Heart left ventricle (tissue), 16 donors: Measurements from ENCODE around the gene TACR1. TPM values are rescaled to one million over a fixed set of nuclear protein-coding genes. Genes with fewer than 3 reads are reported as not detected.

ENCODE experiments used
- ATAC-seq, 4 donors: fragments of 200-7000 bp; cut with Tn5 transposase; one replicate each; pipeline ENCODE4 v1.9.1; 2020 to 2022; ENCODE audit warnings: moderate library complexity in 4 of 4, mild to moderate bottlenecking in 3 of 4, moderate number of reproducible peaks in 1 of 4
- DNase-seq, 5 donors: peaks; one replicate each; pipeline ENCODE4 v3.0.0-alpha.2; 2020
- H3K27ac ChIP-seq, 12 donors: fragments of 200-600 bp; sonication (generic) in 4 of 12; one replicate each; pipeline versions ENCODE4 v1.5.0 to v1.8.0; 2016 to 2022; ENCODE audit warnings: mild to moderate bottlenecking in 2 of 12
- H3K27me3 ChIP-seq, 9 donors: fragments of 200-600 bp; sonication (generic) in 2 of 9; one replicate each; pipeline versions ENCODE4 v1.5.1 to v1.8.0; 2016 to 2022; ENCODE audit warnings: mild to moderate bottlenecking in 3 of 9
- H3K36me3 ChIP-seq, 9 donors: fragments of 200-600 bp; sonication (generic) in 2 of 9; one replicate each; pipeline versions ENCODE4 v1.5.0 to v1.8.0; 2018 to 2022; ENCODE audit warnings: mild to moderate bottlenecking in 2 of 9
- H3K4me1 ChIP-seq, 12 donors: fragments of 200-600 bp; sonication (generic) in 4 of 12; one replicate each; pipeline versions ENCODE4 v1.5.0 to v1.8.0; 2016 to 2022; ENCODE audit warnings: mild to moderate bottlenecking in 3 of 12
- H3K4me3 ChIP-seq, 12 donors: fragments of 200-600 bp; sonication (generic) in 4 of 12; one replicate each; pipeline versions ENCODE4 v1.5.0 to v1.8.0; 2017 to 2022; ENCODE audit warnings: mild to moderate bottlenecking in 9 of 12, moderate library complexity in 4 of 12
- H3K9me3 ChIP-seq, 12 donors: fragments of 200-600 bp; sonication (generic) in 4 of 12; one replicate each; pipeline versions ENCODE4 v1.5.0 to v1.8.0; 2016 to 2022; ENCODE audit warnings: mild to moderate bottlenecking in 1 of 12
- CTCF ChIP-seq, 12 donors: fragments of 200-600 bp; sonication (generic) in 4 of 12; IDR thresholded peaks; one replicate each; pipeline versions ENCODE4 v1.5.0 to v1.8.0; 2018 to 2022; ENCODE audit warnings: antibody characterized with exemption in 12 of 12, mild to moderate bottlenecking in 5 of 12
- POLR2A ChIP-seq, 2 donors: fragments of 450-650 bp; IDR thresholded peaks; one replicate each; pipeline ENCODE4 v1.6.1; 2017; ENCODE audit warnings: antibody characterized with exemption in 2 of 2, mild to moderate bottlenecking in 2 of 2, moderate library complexity in 2 of 2
- WGBS, 4 donors: extraction: QIAGEN DNeasy Blood & Tissue Kit in 2 of 4; methylation state at CpG; one replicate each; pipeline versions ENCODE4 v1.1.5 to v1.1.7; 2013 to 2018; 5-methylcytosine and 5-hydroxymethylcytosine counted together
- intact Hi-C, 10 donors: fragments of 100-400 bp; cut with DNase I; formaldehyde crosslinking; loops; one replicate each; pipeline versions ENCODE4 v1.11.1 to v1.14.2; 2022
- polyA plus RNA-seq, 2 donors: library from polyadenylated mRNA; stranded (reverse); fragments of 200-250 nt; gene quantifications; one replicate each; pipeline ENCODE4 v1.2.3, GENCODE V29; 2013
- total RNA-seq, 9 donors: library from RNA; depleted of rRNA in 2 of 9; stranded (reverse); fragments of >200 nt in 2 of 9; fragmentation: NEBNext Ultra II Directional in 3 of 9; extraction: Animal tissue kit (Norgen Biotek cat#: 25700) in 3 of 9; gene quantifications; one replicate each; pipeline versions ENCODE4 v1.1.0 to v1.2.4, GENCODE V29; 2016 to 2023
- donor health status: ischemic (EF 13 %, LVEDD 7.1; RV severe dilation, severe dysfunction).
- donor health status: healthy with polysubstance abuse.
- donor health status: DM: no; HTN: yes; CAD: no.
- donor health status: DM: no; HTN: no; CAD: no.
- donor health status: ischemic (EF 25% LVEDD 6.9; RV normal size, moderate dysfunction).
- donor health status: ischemic (EF 25% LVEDD 5.7; RV mildly dilated, moderate dysfunction).
- donor health status: healthy.
- donor health status: DM: yes; HTN: yes; CAD: no.
- donor health status: ischemic (EF 35%, LVEDD 5.7; RV mildly dilated, moderate dysfunction).
- donor health status: nonischemic (EF 11% LVEDD 7.7; RV severe dilation, severe dysfunction).
- donor health status: DM: yes; HTN: yes; CAD: no.
- donor health status: PGD.
- donor health status: ischemic (EF 29% LVEDD 5.4; RV normal size, mild dysfunction).
- donor health status: nonischemic (EF 23%, LVEDD 6.1; RV moderate dilation, normal function).

Gene TACR1
- total and polyA plus RNA-seq, 11 donors: 0.01 to 0.59 (median 0.35) TPM; not detected in 4

DNA sequence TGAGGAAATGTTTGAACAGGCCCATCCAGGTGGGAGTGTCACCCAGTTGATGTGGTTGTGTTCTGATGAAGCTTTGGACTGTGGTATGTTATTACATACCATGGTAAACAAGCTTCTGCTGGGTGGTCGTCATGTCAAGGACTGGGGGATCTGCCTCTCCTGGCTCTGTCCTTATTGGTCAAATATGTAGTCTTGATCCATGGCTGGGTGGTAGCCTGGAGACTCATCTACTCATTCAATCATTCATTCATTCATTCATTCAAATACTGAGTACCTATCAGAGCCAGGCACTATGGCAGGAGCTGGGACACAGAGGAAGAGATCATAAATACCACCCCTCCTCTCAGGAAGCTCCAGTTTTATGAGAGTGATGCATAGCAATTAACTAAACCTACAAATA lies 60.8 kb downstream of the TACR1 start:
- intact Hi-C loops: no loop called here
- no peak for DNase-seq
- H3K9me3 ChIP-seq: no peaks in the 10 kb centered on the region
- no peak for TF ChIP-seq POLR2A (IDR thresholded peaks at IDR 0.05)
- no peak for TF ChIP-seq CTCF (IDR thresholded peaks at IDR 0.05)
- H3K27ac ChIP-seq: no peak overlapping the region
- no peak for ATAC-seq
- H3K36me3 ChIP-seq: no peaks in the 10 kb centered on the region
- peaks cover 0 to 7% (median 0%) of the 10 kb centered on the region in 12 donors for H3K4me1 ChIP-seq
- 97 to 100% (median 100%) methylated on average over 1 of the region's 1 CpG for whole genome bisulfite sequencing, 4 donors
- no peak overlapping the region for H3K4me3 ChIP-seq
- H3K27me3 ChIP-seq: no peaks in the 10 kb centered on the region

- 46 to 61% (median 51%) methylated on average over 8 of the region's 8 CpGs for WGBS, 4 donors
- intact Hi-C loops: no loop called here
- peaks cover 0 to 7% (median 0%) of the 10 kb centered on the region in 12 donors for H3K4me1 ChIP-seq
- H3K9me3 ChIP-seq: no peaks in the 10 kb centered on the region
- TF ChIP-seq POLR2A (IDR thresholded peaks at IDR 0.05) (no peak), CTCF (IDR thresholded peaks at IDR 0.05) (no peak)
- no peak for DNase-seq
- no peak overlapping the region for H3K4me3 ChIP-seq
- ATAC-seq: no peak
- H3K36me3 ChIP-seq: no peaks in the 10 kb centered on the region
- no peaks in the 10 kb centered on the region for H3K27me3 ChIP-seq
- no peak overlapping the region for H3K27ac ChIP-seq
Measured at GRCh38 chr2:75135776-75136400, 63.4 kb downstream of the TACR1 start.

DNA sequence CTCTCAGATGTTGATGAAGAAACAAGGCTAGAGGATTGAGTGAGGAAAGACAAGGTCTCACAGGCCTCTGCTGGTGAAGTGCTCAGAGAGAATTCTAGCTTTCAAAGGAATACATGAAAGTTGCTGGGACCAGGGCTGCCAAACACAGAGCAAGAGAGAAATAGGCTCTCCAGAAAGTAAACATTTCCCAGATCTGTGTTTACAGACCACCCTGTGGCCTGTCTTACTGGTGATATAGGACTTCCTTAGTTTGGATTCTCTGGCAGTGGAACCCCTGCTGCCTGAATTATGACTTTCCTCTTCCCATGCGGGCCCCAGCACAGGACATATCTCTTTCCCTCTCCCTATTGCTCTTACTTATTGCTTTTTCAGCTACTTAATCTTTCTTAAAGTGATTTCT lies 64.5 kb downstream of the TACR1 start:
- TF ChIP-seq CTCF (IDR thresholded peaks at IDR 0.05): no peak
- TF ChIP-seq POLR2A (IDR thresholded peaks at IDR 0.05): no peak
- ATAC-seq (no peak), DNase-seq (no peak)
- Histone ChIP-seq H3K27ac (no peak overlapping the region), H3K36me3 (no peaks in the 10 kb centered on the region), H3K9me3 (no peaks in the 10 kb centered on the region), H3K27me3 (no peaks in the 10 kb centered on the region), H3K4me1 (peaks cover 0 to 7% (median 0%) of the 10 kb centered on the region in 12 donors), H3K4me3 (no peak overlapping the region)
- intact Hi-C loops: no loop called here
- 76 to 92% (median 85%) methylated on average over 1 of the region's 1 CpG for WGBS, 4 donors

- DNase-seq: no peak
- intact Hi-C loops: no loop called here
- WGBS, 4 donors: 73 to 79% (median 76%) methylated on average over 9 of the region's 9 CpGs
- no peak for TF ChIP-seq POLR2A (IDR thresholded peaks at IDR 0.05)
- no peak for TF ChIP-seq CTCF (IDR thresholded peaks at IDR 0.05)
- no peak for ATAC-seq
- Histone ChIP-seq H3K36me3 (no peaks in the 10 kb centered on the region), H3K4me1 (peaks cover 0 to 7% (median 0%) of the 10 kb centered on the region in 12 donors), H3K9me3 (no peaks in the 10 kb centered on the region), H3K27me3 (no peaks in the 10 kb centered on the region), H3K4me3 (no peak overlapping the region), H3K27ac (no peak overlapping the region)
Measured at GRCh38 chr2:75133621-75134570, 65.4 kb downstream of the TACR1 start.
